HPDE6-E6E7 (cell line): ENCODE data around the gene LRRC3B.

Source experiments
- DNase-seq: peaks from one replicate; pipeline ENCODE4 v3.0.0; 2011; ENCODE audit warnings: missing footprints; ENCODE audit errors: extremely low spot score

LRRC3B gene

DNA sequence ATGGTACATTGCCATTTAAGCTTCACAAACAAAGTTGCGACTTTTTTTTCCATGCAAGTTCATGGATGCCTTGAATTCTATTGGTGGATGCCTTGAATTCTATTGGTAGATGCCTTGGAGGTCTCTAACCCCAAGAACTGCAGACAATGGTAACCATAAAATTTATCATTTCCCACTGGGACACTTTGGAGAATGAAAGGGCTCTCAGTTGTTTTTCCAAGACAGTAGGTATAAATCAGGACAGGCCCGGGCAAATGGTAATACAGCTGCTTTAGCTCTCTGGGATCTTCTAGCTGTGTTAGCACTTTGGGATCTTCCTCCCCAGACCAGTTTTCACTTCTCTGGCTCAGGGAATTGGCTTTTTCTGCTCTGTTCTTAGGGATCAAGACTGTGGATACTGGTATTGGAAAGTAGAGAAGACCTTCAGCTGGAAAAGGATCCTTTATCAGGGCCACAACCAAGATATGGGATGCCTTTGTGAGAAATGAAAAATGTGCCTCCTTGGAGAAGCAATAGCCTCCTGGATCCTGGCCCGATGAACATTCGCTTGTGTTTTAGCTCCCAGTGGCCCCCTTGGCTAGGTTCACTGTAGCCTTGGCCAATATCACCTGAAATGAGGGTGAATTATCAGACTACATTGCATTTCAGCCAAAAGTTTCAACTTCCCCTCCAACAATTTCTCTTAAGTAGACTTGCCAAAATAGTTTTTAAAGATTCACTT is 8.3 kb downstream of the LRRC3B start:
- no peak for DNase-seq

GRCh38 chr3:26631390-26631738 is 8.8 kb downstream of the LRRC3B start:
- DNase-seq, result no peak

GRCh38 chr3:26634601-26635000 is 12.0 kb downstream of the LRRC3B start:
- no peak for DNase-seq

GRCh38 chr3:26636096-26636727 is 13.6 kb downstream of the LRRC3B start:
- DNase-seq, result no peak

- DNase-seq, result no peak
These were observed 15.1 kb downstream of the LRRC3B start for GRCh38 chr3:26637698-26638097.

GRCh38 chr3:26638113-26638512 is 15.5 kb downstream of the LRRC3B start:
- no peak for DNase-seq

- no peak for DNase-seq
These were observed 16.8 kb downstream of the LRRC3B start for GRCh38 chr3:26639339-26639738.

DNA sequence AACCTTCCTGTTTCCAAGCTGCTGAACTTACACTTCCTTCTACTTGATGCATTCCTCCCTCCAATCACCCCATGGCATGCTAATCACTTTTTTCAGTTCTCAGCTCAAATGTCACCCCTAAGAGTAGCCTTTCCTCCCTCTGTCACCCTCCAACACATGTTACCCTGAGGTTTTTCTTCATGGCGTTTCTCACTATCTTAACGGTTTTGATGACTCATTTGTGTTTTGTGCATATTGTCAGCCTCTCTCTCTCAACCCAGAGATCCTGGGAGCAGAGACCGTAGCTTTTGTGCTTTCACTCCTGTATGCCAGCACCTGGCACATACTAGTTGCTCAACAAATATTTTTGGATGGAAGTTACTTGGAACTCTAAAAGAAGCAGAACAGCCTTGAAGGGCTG is 24.5 kb downstream of the LRRC3B start:
- no peak for DNase-seq

DNA sequence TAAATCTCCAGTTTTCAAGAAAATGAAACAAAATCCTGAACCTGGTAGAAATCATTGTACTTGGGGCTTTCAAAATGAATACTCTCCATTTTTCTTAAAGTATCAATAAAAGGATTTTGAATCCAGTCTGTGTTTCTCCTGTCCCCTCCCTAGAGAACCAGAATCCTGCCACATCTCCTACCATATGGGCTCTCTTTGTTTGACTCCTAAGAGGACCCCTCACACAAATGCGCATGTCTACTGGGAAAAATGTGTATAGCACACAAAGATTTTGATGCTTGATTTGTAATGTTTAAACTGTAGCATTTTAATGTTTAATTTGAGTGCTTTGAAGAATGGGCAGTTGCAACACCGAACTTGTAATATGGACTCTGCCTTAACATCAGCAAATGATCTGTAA is 25.9 kb downstream of the LRRC3B start:
- DNase-seq, result no peak

DNA sequence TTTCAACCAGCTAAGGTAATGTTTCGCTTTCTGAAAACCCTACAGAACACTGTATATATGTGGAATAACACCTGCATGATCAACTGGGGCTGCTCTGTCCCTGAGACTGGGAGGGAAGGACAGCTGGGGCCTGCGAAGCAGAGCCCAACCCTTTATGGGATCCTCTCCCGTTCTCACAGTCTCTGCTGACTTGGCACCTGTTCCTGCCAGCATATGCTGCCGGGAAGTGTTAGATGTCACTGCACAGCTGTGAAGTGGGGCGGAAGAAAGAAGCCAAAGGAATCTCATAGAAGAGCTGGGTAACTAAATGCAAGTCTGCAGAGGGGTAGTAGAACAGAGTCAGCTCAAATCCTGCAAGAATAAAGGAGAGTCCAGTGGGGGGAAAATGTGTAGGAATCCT is 29.6 kb downstream of the LRRC3B start:
- DNase-seq, result no peak

DNA sequence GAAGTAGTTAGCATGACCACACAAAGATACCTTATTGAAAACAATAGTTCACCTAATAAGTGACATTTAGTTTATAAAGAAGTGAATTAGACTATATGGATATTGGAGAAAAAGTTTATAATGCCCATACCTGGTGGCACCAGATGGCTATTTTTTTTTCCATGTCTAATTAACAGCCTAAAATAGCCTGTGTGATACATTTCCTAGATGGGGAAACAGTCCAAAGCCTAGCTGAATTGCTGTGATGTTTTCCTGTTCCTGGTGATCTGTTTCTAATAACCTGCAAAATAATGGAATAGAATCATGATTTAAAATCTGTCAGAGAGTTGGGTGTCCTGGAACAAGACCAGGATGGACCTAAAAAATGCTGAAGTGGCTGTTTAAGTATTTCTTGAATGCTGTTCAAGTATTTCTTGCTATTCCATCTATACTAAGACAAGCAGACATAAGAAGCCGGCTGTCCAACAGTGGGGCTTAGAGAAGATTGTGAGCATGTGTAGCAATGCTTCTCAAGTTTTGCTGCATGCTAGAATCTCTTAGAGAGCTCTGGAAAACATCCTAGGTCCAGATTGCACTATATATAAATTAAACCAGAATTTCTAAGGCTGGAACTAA is 31.3 kb downstream of the LRRC3B start:
- DNase-seq, result no peak

GRCh38 chr3:26655231-26655630 is 32.7 kb downstream of the LRRC3B start:
- no peak for DNase-seq

DNA sequence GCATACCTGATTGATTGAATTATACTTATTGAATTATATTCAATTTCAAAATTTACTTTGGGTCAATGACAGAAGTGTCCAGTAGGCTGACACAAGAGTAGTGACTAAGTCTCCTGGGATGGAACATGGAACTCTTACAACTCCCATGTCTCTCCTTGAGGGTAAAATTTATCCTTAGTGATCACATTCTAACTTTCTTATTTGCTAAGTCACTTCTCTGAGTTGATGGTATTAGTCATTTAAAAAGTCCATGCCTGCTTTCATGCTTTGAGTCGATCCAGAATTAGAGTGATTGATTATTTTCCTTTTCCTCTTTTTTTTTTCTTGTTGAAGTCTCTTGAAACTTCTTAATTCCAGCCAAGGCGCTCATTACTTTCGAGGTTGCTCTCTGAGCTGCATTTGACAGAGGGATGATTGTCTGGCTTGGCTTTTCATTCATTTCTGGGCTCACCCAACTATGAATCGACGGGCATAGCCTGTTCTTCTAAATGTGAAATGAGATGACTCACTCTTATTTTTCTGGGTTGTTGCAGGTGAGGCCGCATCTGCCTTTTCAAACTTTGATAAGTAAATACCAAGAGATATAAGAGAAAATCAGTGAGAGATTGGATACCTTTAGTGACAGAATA is 34.9 kb downstream of the LRRC3B start:
- DNase-seq, result no peak

GRCh38 chr3:26668171-26668570 is 45.6 kb downstream of the LRRC3B start:
- no peak for DNase-seq

DNA sequence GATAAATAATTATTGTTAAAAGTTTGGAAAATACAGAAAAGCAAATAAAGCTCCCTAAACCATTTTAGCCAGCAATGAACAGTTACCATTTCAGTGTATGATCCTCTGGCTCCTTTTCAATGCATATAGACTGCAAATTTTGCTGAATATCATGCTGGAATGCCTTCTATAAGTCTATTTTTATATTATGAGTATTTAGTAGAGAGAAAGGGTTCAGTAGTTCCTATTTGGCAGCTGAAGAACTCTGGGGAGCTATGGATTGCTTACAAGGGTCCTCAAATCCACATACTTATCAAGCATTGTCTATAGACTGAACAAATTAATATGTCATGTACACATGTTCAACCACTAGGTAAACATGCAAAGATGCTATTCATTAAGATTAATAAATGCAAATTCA is 46.1 kb downstream of the LRRC3B start:
- no peak for DNase-seq

GRCh38 chr3:26675336-26675735 is 52.8 kb downstream of the LRRC3B start:
- DNase-seq, result no peak

DNA sequence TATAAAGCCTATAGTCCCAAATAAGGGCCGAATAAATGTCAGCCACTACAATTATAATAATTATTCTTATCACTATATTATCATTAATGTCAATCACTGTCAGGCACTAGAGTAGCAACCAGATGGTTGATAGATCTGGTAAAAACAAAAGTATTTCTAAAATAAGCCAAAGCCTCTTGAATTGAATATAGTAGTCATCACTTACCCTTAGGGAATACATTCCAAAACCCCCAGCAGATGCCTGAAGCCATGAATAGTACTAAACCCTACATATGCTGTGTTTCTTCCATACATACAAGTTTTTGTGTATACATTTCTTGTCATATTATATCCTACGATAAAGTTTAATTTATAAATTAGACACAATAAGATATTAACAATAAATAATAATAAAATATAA is 59.1 kb downstream of the LRRC3B start:
- DNase-seq, result no peak

- DNase-seq, result no peak
These were observed 59.8 kb downstream of the LRRC3B start for GRCh38 chr3:26682406-26682805.

DNA sequence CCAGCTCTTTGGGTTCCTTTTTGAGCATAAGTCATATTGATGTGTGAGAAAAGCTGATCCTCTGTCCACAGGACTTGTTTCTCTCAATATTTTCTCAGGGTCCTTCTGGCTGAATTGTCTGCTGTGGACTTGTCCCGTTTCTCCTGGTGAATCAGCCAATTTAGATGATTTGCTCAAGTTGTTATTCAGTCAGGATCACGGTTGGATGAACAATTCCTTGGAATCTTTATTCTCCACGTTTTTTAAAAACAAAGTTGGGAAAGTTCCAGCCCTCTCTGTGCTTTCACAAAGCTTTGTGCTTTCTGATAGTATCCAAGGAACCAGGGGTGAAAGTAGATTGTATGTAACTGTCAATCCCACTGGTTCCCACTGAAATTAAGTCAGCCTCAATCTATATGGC is 61.3 kb downstream of the LRRC3B start:
- no peak for DNase-seq

GRCh38 chr3:26687466-26687865 is 64.9 kb downstream of the LRRC3B start:
- DNase-seq, result no peak

- DNase-seq, result no peak
These were observed 77.0 kb downstream of the LRRC3B start for GRCh38 chr3:26699553-26699952.

DNA sequence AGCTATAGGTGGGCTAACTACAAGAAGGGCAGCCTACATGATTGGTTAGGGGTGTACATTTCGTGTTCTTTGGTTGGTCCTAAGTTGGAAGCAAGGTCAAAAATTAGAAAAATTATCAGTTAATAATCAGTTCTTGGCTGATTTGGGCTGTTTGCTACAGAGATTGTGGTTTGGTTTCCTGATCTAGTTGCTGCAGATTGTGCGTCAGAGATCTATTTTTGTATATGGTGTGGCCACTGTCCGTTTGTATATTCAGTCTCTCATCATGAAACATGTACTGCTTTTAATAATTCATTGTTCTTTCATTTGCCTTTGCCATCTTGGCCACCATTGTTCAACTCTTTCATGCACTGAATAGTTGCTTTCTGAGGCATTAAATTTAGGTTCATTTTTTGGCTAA is 80.9 kb downstream of the LRRC3B start:
- DNase-seq, result no peak

- DNase-seq, result no peak
These were observed 82.2 kb downstream of the LRRC3B start for GRCh38 chr3:26704736-26705135.
